GM21619 (cell line): ENCODE measurements around the gene PRKAR1B.

Experiments
- ATAC-seq: cut with Tn5 transposase; IDR thresholded peaks from one replicate; pipeline ENCODE4 v1.9.1; 2021; ENCODE audit not compliant: unreplicated experiment

PRKAR1B gene

GRCh38 chr7:575425-576366 is 151.4 kb downstream of the PRKAR1B start:
- ATAC-seq = no peak

DNA sequence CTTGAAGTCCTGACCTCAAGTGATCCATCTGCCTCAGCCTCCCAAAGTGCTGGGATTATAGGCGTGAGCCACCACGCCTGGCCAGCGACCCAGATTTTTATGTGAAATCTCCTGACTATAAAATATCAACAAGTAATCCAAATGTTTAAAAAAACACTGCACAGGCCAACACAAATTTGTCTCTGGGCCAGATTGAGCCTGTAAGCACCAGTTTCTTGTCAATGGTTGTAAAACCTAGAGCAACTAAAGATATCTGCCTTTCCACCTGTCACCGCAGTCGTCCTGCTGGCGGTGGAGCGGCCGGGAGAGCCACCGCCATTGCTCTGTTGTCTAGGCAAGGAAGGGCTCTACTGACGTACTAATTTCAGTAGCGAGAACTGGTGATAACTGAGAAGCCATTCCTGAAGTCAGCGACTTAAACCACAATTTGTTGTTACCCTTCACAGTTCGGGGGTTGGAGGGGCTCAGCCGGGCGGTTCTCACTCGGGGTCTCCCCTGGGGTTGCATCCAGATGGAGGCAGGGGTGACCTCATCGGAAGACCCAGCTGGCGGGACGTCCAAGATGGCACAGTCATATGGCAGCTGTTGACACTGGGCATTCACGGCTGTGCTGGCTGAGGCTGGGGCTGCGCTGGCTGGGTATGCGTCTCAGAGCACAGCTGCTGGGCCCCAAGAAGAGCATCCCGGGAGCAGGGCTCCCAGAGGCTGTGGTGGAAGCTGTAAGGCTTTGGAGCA is 152.3 kb downstream of the PRKAR1B start:
- ATAC-seq = no peak

- no peak for ATAC-seq
Observed at GRCh38 chr7:573933-574381, 153.1 kb downstream of the PRKAR1B start.

DNA sequence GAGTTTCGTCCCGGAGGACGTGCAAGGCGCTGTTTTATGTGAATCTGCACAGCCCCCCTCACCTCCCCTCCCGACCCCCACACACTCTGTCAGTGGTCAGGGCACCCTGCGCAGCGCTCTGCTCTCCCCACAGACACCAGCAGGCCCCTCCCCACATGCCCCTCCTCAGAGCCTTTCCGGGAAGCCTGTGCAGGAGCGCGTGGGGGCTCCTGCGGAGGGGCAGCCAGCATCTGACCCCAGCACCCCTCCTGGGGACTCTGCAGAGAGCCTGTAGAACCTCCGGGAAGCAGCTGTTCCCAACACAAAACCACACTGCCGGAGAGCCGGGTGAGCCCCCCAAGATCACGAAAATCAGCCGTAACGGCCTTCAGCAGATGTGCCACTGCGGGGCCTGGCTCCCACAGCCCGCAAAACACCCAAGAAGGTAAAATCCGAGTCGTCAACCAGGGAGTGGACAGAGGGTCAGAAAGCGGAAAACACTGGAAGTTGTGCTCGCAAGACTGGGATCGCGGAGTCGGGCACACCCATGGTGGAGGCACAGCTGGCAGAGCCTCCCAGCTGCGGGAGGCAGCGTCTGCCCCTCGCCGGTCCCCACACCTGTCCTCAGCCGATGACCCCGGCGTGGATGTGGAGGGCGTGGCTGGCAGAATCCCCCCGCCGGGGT is 153.7 kb downstream of the PRKAR1B start:
- ATAC-seq = no peak

GRCh38 chr7:572416-573268 is 154.4 kb downstream of the PRKAR1B start:
- ATAC-seq = no peak

DNA sequence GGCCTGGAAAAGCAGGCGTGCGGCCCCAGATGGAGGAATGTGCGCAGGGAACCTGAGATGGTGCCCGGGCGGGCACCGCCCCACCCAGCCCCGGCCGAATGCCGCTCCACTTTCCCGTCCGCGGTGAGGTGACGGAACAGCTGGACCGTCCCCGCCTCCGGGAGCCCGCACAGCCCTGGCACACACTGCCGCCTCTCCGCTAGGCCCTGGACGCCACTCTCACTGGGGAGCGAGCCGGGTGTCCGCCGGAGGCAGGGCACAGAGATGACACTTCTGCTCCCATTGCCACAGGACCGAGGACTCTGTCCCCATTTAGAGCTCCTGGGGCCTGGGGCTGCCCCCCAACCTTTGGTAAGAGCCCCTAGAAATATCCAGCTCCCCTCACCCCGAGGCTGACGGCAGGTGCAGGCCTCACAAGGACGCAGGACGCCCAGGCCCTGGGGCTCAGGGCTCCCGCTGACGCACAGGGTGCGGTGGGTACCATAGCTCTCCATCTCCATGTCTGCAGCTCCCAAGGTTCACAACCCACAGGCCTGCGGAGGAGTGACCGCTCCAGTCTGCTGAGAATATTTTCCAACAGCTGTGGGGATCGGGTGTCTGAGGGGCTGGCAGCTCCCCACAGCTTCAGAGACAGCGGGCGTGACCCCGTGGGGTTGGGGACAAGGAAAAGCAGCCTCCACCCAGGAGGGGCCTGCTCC is 155.2 kb downstream of the PRKAR1B start:
- no peak for ATAC-seq

- no peak for ATAC-seq
Observed at GRCh38 chr7:571096-571717, 155.9 kb downstream of the PRKAR1B start.

DNA sequence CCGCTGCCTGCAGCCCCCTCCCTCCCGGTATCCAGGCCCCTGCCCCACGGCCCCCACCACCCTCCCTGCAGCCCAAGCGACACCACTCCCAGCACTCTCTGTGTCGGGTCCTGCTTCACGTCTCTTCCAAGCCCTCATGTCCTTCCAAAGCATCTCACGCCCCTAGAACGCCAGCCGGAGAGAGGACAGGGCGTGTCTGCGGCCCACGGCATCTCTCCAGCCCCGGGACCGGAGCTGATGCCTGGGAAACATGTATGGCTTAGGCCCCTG is 156.3 kb downstream of the PRKAR1B start:
- no peak for ATAC-seq

- no peak for ATAC-seq
Observed at GRCh38 chr7:569996-570800, 156.9 kb downstream of the PRKAR1B start.

DNA sequence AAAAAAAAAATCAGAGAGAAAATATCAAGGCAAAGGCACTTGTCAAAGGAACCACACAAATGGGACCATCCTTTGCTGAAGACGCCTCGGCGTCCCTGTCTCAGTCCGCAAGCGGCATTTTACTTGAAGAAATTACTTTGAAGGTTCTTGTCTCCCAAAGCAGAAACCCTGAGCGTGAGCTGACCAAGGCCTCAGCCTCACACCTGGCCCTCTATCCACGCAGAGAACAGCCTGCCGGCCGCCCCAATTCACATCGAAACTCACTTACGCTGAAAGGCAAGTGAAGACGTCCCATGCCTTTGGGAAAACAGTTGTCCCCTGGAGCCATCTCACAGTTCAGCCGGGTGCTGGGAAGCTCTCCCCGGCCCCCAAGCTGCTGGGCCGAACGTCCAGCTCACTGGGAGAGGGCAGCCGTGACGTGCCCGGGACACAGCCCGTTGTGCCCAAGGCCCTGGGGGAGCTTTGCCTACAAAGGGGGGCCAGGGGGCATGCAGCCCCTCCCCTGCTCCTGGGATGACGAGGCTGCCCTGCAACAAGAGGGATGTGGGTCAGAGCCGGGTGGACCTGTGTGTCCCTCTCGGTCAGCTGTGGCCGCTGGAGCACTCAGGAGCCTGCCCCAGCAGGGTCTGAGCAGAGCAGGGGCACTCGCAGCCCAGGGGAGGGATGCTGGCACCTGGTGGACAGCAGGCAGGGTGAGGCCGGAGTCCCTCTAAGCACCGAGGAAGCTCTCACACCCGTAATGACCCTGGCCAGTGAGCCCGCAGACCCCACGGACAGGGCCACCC is 157.8 kb downstream of the PRKAR1B start:
- no peak for ATAC-seq

GRCh38 chr7:568031-568951 is 158.8 kb downstream of the PRKAR1B start:
- ATAC-seq = no peak

- ATAC-seq = no peak
Observed at GRCh38 chr7:567305-567883, 159.7 kb downstream of the PRKAR1B start.

- no peak for ATAC-seq
Observed at GRCh38 chr7:566100-566499, 161.0 kb downstream of the PRKAR1B start.

DNA sequence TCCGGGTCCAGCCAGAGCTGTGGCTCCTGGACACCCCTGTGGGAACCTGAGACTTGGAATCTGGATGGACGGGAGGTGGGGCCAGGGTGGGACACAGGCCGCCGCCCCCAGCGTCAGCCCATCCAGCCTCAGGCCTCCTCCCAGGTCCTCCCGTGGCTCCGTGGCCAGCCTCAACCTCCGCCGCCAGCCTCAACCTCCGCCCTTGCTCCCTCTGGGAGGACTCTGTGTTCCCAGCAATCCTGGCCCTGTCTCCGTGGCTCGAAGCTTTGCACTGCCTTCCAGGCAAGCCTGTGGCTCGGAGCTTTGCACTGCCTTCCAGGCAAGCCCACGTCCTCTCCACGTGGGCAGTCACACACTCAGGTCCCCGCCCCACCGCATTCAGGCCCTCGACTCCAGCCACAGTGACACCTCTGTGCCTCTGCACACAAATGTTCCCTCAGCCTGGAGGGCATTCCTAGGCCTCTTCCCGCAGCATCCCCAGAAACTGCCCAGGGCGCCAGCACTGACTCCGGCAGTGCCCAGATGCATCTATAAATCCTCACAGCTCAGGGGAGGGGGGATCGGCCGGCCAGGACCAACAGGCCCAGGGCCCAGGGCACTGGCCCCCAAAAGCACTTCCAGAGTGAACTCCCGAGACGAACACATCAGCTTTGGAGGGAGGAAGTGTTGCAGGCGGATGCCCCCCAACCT is 162.8 kb downstream of the PRKAR1B start:
- ATAC-seq = no peak

DNA sequence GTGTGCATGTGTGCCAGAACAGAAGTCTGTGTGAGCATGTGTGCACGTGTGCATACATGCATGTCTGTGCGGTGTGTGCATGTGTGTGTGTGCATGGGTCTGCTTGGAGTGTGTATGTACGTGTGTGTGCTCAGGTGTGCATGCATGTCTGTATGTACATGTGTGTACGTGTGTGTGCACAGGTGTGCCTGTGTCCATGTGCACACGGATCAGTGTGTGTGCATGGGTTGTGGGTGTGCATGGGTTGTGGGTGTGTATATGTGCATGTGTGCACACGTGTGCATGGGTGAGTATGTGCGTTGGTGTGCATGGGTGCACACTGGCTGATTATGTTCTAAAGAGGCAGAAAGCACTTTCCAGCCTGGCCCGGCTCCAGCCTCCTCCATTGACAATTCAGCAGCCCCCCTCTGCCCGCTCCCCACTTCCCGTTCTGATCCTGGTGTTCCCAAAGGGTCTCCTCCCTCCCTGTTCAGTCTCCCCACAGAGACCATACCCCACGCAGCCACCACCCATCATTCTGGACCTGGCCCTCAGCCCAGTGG is 163.4 kb downstream of the PRKAR1B start:
- ATAC-seq = no peak
